GM12874 (cell line): ENCODE measurements around the gene ABHD10.

Experiments
- TF ChIP-seq, protein P1 (sequence below): IDR thresholded peaks from 2 replicates; pipeline ENCODE4 v1.5.1; 2011; ENCODE audit warnings: low read depth, mild to moderate bottlenecking, control low read depth, low read length, moderate library complexity; ENCODE audit not compliant: insufficient read depth

The ABHD10 gene

DNA sequence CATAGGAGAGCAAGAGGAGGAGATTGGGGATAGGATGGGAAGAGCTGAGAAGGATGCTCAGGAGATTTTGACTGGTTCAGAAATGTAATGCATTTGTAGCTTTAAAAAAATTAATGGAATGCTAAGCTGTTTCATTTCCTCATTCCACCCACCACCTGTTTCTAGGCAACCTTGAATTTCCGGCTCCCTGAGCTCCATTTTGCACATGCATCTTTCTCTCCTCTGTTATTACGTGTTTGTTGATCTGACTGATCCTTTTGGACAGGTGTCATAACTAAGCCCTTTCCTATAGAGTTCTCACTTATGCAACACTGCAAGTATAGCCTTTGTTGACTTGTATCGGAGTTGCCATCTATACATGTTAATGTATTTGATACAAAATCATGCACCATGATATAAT is 60.0 kb downstream of the ABHD10 start:
- TF ChIP-seq, protein P1, sequence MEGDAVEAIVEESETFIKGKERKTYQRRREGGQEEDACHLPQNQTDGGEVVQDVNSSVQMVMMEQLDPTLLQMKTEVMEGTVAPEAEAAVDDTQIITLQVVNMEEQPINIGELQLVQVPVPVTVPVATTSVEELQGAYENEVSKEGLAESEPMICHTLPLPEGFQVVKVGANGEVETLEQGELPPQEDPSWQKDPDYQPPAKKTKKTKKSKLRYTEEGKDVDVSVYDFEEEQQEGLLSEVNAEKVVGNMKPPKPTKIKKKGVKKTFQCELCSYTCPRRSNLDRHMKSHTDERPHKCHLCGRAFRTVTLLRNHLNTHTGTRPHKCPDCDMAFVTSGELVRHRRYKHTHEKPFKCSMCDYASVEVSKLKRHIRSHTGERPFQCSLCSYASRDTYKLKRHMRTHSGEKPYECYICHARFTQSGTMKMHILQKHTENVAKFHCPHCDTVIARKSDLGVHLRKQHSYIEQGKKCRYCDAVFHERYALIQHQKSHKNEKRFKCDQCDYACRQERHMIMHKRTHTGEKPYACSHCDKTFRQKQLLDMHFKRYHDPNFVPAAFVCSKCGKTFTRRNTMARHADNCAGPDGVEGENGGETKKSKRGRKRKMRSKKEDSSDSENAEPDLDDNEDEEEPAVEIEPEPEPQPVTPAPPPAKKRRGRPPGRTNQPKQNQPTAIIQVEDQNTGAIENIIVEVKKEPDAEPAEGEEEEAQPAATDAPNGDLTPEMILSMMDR: no peak

DNA sequence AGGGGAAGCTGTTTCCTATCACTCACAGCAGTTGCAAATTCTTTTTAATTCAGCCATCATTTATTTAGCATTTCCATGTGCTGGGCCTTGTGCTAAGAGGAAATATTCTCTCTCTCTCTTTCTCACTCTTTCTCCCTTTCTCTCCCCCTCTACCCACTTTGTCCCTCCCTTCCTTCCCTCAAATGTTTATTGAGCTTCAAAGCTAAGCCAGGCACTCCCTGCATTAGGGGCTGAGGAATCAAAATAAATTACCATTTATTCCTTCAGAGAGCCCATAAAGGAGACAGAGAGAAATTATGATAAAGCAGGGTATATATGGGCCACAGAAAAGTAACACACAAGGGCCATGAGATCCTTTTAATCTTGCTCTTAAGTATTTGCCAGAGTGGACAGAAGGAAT is 62.5 kb downstream of the ABHD10 start:
- TF ChIP-seq, protein P1: no peak

DNA sequence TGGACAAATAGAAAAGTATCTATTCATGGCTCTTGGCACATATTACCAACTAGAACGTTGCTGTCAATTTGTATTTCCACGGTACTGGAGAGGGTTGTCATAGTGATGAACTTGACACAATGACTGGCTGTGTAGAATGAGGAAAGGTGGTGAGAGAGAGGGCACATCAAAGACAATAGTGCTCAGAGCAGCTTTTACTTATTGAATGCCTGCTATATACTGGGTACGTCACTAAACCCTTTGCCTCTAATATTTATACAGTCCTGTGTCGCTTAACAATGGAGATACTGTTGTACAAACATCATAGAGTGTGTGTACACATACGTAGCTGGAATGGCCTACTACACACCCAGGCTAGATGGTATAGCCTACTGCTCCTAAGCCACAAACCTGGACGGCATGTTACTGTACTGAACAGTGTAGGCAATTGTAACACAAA is 64.0 kb downstream of the ABHD10 start:
- TF ChIP-seq, protein P1: no peak
